ENCODE data around the gene TCAIM. TPM values are rescaled to one million over a fixed set of nuclear protein-coding genes. Genes with fewer than 3 reads are reported as not detected.

Gene TCAIM
- total RNA-seq, 1 experiment from 2014 or later: 23.8 TPM

- Mint-ChIP-seq H3K4me1 (peaks cover 7% of the 10 kb centered on the region in 2 experiments; a peak in 2 of 4 replicates), H3K27ac (0 out of 7 replicates have a peak overlapping the region, but pooled peaks of 1 of the 3 experiments have one; percentile 14), H3K36me3 (ENCODE audit: insufficient read depth in 1 of 3, low read depth in 3 of 3) (no peaks in the 10 kb centered on the region; a peak in 1 of 7 replicates), H3K4me3 (no peak overlapping the region), H3K9me3 (no peaks in the 10 kb centered on the region), H3K27me3 (ENCODE audit: low read depth) (no peaks in the 10 kb centered on the region)
- H4K5ac ChIP-seq (ENCODE audit: insufficient read length, low read depth, low read length): no peak overlapping the region
- no peak overlapping the region for H2AFZ ChIP-seq (ENCODE audit: low read length)
- no peak overlapping the region for H2BK15ac ChIP-seq (ENCODE audit: low read depth, low read length)
- H2AK5ac ChIP-seq (ENCODE audit: insufficient read length, low read length): no peak overlapping the region
- H4K91ac ChIP-seq (ENCODE audit: insufficient read length, low read depth, low read length): no peak overlapping the region
- H4K20me1 ChIP-seq (ENCODE audit: control insufficient read depth, insufficient read depth, insufficient read length): no peaks in the 10 kb centered on the region
- no peak overlapping the region for H3K18ac ChIP-seq (ENCODE audit: insufficient read length, low read depth, low read length)
- H3K14ac ChIP-seq (ENCODE audit: insufficient read depth, low read length): no peak overlapping the region; the same call in 1 of the 2 replicates
- no peak overlapping the region for H2BK5ac ChIP-seq (ENCODE audit: insufficient read length, low read length)
- H3K79me2 ChIP-seq (ENCODE audit: insufficient read depth, low read length): no peaks in the 10 kb centered on the region
- H3K56ac ChIP-seq (ENCODE audit: insufficient read length, low read depth, low read length): no peak overlapping the region
- no peak for TF ChIP-seq CTCF (conservative IDR thresholded peaks at IDR 0.05)
- DNase-seq: no peak
- H3K4ac ChIP-seq (ENCODE audit: low read depth, low read length): no peak overlapping the region
- no peak overlapping the region for H2BK120ac ChIP-seq (ENCODE audit: low read depth, low read length, poor library complexity, severe bottlenecking)
- no peaks in the 10 kb centered on the region for H3K27me3 ChIP-seq (ENCODE audit: insufficient read depth, low read length)
- H3K23me2 ChIP-seq (ENCODE audit: insufficient read length, low read depth, low read length, poor library complexity, severe bottlenecking): no peaks in the 10 kb centered on the region
- H2BK20ac ChIP-seq (ENCODE audit: low read depth, low read length, poor library complexity, severe bottlenecking): no peak overlapping the region
- no peaks in the 10 kb centered on the region for H3K9me3 ChIP-seq (ENCODE audit: control insufficient read depth, low read depth, low read length)
- no peak overlapping the region for H3K4me2 ChIP-seq (ENCODE audit: insufficient read depth, insufficient read length, low read length)
- H3K4me1 ChIP-seq (ENCODE audit: insufficient read depth, low read length): no peaks in the 10 kb centered on the region; the same call in 1 of the 2 replicates
- H3K27ac ChIP-seq (ENCODE audit: insufficient read length, low read depth, low read length): no peak overlapping the region
- no peak overlapping the region for H3K9ac ChIP-seq (ENCODE audit: extremely low read depth, insufficient read length, low read length)
- H3K23ac ChIP-seq (ENCODE audit: insufficient read length, low read depth, low read length): no peak overlapping the region
- no peak overlapping the region for H2BK12ac ChIP-seq (ENCODE audit: insufficient read length, low read depth, low read length)
- H3T11ph ChIP-seq (ENCODE audit: low read length): no peak overlapping the region
- no CpG with 5 or more reads among the region's 11 CpGs for WGBS (ENCODE audit: extremely low coverage, insufficient read length, low lambda C conversion rate)
- no peaks in the 10 kb centered on the region for H3K79me1 ChIP-seq (ENCODE audit: insufficient read depth, low read depth, low read length, poor library complexity, severe bottlenecking)
- no peak overlapping the region for H4K8ac ChIP-seq (replicated peaks; ENCODE audit: insufficient read length, low read depth, low read length)
These were observed 72.6 kb downstream of the TCAIM start for GRCh38 chr3:44411031-44411645.

All from H9 (cell line).